Keratinocyte (primary cell): ENCODE data around the gene RTP5. TPM values are rescaled to one million over a fixed set of nuclear protein-coding genes. Genes with fewer than 3 reads are reported as not detected.

Experiments used
- DNase-seq: peaks from one replicate; pipeline ENCODE4 v3.0.0-alpha.2; 2011; ENCODE audit warnings: low read depth, missing footprints, low spot score
- FAIRE-seq: peaks from 2 replicates; lab custom pipeline; 2011; peaks lifted over from hg19 to GRCh38; lab: Jason Lieb, UNC
- H2AFZ ChIP-seq: 2 replicates; pipeline ENCODE4 v1.6.0; 2012; ENCODE audit warnings: low read length, control low read depth, inconsistent platforms; ENCODE audit not compliant: control insufficient read depth
- H3K27ac ChIP-seq: 2 replicates; pipeline ENCODE4 v1.5.1; 2011; ENCODE audit warnings: low read length; ENCODE audit not compliant: control insufficient read depth, insufficient read depth
- H3K27me3 ChIP-seq: 3 replicates; pipeline ENCODE4 v1.6.0; 2011; ENCODE audit warnings: low read length; ENCODE audit not compliant: control insufficient read depth, insufficient read depth; ENCODE audit errors: extremely low read depth
- H3K36me3 ChIP-seq, 2 experiments: 2 replicates in 1 of 2; 3 replicates in 1 of 2; pipeline ENCODE4 v1.5.1; 2011; ENCODE audit warnings: low read length in 2 of 2, mild to moderate bottlenecking in 1 of 2; ENCODE audit not compliant: control insufficient read depth in 2 of 2, insufficient read depth in 2 of 2; ENCODE audit errors: extremely low read depth in 1 of 2
- H3K4me1 ChIP-seq: 3 replicates; pipeline ENCODE4 v1.5.1; 2011; ENCODE audit warnings: low read length; ENCODE audit not compliant: control insufficient read depth, insufficient read depth; ENCODE audit errors: extremely low read depth
- H3K4me2 ChIP-seq: 3 replicates; pipeline ENCODE4 v1.6.0; 2011; ENCODE audit warnings: low read depth, low read length; ENCODE audit not compliant: control insufficient read depth, insufficient read depth; ENCODE audit errors: extremely low read depth
- H3K4me3 ChIP-seq, 3 experiments: fragments of 200-600 bp in 1 of 3; sonication (generic) in 1 of 3; 2 replicates in 2 of 3; 3 replicates in 1 of 3; pipeline ENCODE4 v1.5.1; 2011 to 2016; ENCODE audit warnings: low read length in 3 of 3, mild to moderate bottlenecking in 3 of 3, control low read depth in 2 of 3, inconsistent platforms in 1 of 3, low read depth in 1 of 3, mixed read lengths in 1 of 3, mixed run types in 1 of 3, moderate library complexity in 1 of 3; ENCODE audit not compliant: control insufficient read depth in 2 of 3, insufficient read depth in 2 of 3; ENCODE audit errors: extremely low read depth in 1 of 3
- H3K79me2 ChIP-seq: 2 replicates; pipeline ENCODE4 v1.6.0; 2012; ENCODE audit warnings: low read length; ENCODE audit not compliant: control insufficient read depth, insufficient read depth
- H3K9ac ChIP-seq: 3 replicates; pipeline ENCODE4 v1.6.0; 2011; ENCODE audit warnings: low read length; ENCODE audit not compliant: control insufficient read depth, insufficient read depth; ENCODE audit errors: extremely low read depth
- H3K9me1 ChIP-seq: 3 replicates; pipeline ENCODE4 v1.6.0; 2011; ENCODE audit warnings: low read length; ENCODE audit not compliant: control insufficient read depth, insufficient read depth; ENCODE audit errors: extremely low read depth
- H3K9me3 ChIP-seq: 2 replicates; pipeline ENCODE4 v1.5.1; 2012; ENCODE audit warnings: low read depth, low read length; ENCODE audit not compliant: control insufficient read depth
- H4K20me1 ChIP-seq: 3 replicates; pipeline ENCODE4 v1.6.0; 2011; ENCODE audit warnings: low read length; ENCODE audit not compliant: control insufficient read depth, insufficient read depth; ENCODE audit errors: extremely low read depth
- EZH2 ChIP-seq: IDR thresholded peaks from one replicate; pipeline ENCODE4 v1.6.1; 2012; ENCODE audit warnings: inconsistent platforms, mild to moderate bottlenecking, low read length, moderate library complexity
- dilution Hi-C: fragments of 300-500 bp; cut with MboI; formaldehyde crosslinking; loops from one replicate; pipeline ENCODE4 v1.7.0; 2020; ENCODE audit warnings: low sequenced_read_pairs; ENCODE audit not compliant: extremely low pct_ligation_motif_present
- polyA plus RNA-seq, 5 experiments: library from polyadenylated mRNA; depleted of rRNA in 3 of 5; stranded (reverse) in 3 of 5; stranded (forward) in 1 of 5; unstranded in 1 of 5; fragments of >200 nt; gene quantifications; 1 replicate in 1 of 5; 2 replicates in 3 of 5; 3 replicates in 1 of 5; pipeline versions ENCODE4 v1.2.1 to v1.2.3, GENCODE V29; 2011 to 2012; ENCODE audit warnings: missing spikeins in 2 of 5, low read depth in 1 of 5, low replicate concordance in 1 of 5
- TF ChIP-seq, protein P1 (sequence below), 3 experiments: IDR thresholded peaks in 1 of 3; conservative IDR thresholded peaks in 1 of 3; optimal IDR thresholded peaks in 1 of 3; 2 replicates in 2 of 3; 3 replicates in 1 of 3; pipeline versions ENCODE3 to v1.5.1; 2011; ENCODE audit warnings: low read length in 3 of 3, mild to moderate bottlenecking in 3 of 3, moderate library complexity in 2 of 3, control low read depth in 1 of 3, inconsistent platforms in 1 of 3; ENCODE audit not compliant: insufficient read depth in 2 of 3; ENCODE audit errors: extremely low read depth in 1 of 3

Gene RTP5
- polyA plus RNA-seq, 1 donor (not counting 4 experiments of a cell fraction or from before 2014, with no cell fraction given), result not detected

DNA sequence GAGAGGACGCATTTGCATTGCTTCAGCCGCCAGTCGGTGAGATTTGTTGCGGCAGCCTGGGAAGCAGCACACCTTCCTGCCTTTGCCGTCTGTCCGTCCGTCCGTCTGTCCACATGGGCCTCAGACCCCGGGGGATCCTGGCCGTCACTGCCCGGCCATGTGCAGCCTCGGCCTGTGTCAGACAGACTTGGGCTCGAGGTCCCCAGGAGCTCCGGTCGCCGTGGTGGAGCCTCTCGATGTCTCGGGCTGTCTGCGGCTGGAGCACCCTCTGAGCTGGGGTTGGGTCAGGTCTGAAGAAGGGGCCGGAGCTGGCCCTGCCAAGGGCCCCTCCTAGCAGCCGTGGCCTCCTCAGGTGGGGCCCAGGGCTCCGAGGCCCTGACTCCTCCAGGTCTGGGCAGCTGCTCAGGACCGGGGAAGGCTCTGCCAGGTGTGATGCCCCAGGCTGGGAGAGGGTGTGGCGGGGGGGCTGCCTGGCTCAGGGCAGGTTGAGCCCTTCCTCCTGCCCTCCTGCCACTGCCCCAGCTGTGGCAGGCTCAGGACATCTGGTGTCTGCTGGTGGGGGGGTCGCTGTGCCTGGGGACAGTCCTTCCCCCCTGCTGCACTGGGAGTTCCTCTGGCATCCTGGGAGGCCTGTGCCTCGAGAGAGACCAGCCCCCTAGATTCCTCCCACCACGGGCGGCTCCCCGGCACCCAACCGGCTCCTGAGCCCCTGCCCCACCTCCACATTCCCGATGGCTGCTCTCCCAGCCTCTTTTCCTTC lies 48.7 kb upstream of the RTP5 start:
- TF ChIP-seq, protein P1, sequence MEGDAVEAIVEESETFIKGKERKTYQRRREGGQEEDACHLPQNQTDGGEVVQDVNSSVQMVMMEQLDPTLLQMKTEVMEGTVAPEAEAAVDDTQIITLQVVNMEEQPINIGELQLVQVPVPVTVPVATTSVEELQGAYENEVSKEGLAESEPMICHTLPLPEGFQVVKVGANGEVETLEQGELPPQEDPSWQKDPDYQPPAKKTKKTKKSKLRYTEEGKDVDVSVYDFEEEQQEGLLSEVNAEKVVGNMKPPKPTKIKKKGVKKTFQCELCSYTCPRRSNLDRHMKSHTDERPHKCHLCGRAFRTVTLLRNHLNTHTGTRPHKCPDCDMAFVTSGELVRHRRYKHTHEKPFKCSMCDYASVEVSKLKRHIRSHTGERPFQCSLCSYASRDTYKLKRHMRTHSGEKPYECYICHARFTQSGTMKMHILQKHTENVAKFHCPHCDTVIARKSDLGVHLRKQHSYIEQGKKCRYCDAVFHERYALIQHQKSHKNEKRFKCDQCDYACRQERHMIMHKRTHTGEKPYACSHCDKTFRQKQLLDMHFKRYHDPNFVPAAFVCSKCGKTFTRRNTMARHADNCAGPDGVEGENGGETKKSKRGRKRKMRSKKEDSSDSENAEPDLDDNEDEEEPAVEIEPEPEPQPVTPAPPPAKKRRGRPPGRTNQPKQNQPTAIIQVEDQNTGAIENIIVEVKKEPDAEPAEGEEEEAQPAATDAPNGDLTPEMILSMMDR (optimal IDR thresholded peaks at IDR 0.05 in 1 of 3, IDR thresholded peaks at IDR 0.05 in 1 of 3, conservative IDR thresholded peaks at IDR 0.05 in 1 of 3; ENCODE audit: extremely low read depth in 1 of 3, insufficient read depth in 2 of 3, low read length in 3 of 3), result no peak
- no peak for TF ChIP-seq EZH2
- Histone ChIP-seq H3K4me3 (no peak overlapping the region), H3K27me3 (peaks cover 12% of the 10 kb centered on the region)

DNA sequence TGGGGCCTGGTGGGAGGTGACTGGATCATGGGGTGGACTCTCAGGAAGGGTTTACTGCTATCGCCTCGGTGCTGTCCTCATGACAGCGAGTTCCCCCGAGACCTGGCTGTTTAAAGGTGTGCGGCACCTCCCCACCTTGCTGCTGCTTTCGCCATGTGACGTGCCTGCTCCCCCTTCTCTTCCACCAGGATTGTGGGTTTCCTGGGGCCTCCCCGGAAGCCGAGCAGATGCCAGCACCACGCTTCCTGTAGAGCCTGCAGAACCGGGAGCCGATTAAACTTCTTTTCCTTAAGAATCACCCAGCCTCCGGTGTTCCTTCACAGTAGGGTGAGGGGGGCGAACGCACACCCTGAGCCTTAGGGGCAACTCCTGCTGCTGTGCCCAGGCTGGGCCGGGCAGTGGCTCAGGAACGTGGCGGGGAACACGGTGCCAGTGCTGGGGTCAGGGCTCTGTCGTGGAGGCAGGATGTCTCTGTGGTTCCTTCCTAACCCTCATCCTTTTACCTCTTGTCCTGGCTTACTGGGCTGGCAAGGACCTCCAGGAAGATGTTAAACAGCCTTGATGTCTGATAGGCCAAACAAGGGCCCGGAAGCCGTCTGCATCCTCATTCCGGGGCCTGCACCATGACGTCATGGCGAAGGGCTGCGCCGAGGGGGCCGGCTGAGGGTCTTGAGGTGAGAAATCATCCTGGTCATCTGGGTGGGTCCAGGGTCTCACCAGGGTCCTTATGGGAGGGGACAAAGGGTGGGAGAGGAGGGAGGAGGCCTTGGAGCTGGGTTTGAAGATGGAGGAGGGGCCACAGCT lies 47.9 kb upstream of the RTP5 start:
- FAIRE-seq (no peak), DNase-seq (no peak)
- no peak for TF ChIP-seq EZH2
- TF ChIP-seq, protein P1 (optimal IDR thresholded peaks at IDR 0.05 in 1 of 3, IDR thresholded peaks at IDR 0.05 in 1 of 3, conservative IDR thresholded peaks at IDR 0.05 in 1 of 3; ENCODE audit: extremely low read depth in 1 of 3, insufficient read depth in 2 of 3, low read length in 3 of 3), result no peak
- dilution Hi-C loops, result no loop called here
- Histone ChIP-seq H3K4me3 (no peak overlapping the region), H3K79me2 (no peaks in the 10 kb centered on the region), H4K20me1 (no peaks in the 10 kb centered on the region), H3K36me3 (no peaks in the 10 kb centered on the region), H3K9me1 (no peaks in the 10 kb centered on the region), H3K9me3 (no peaks in the 10 kb centered on the region), H3K4me1 (no peaks in the 10 kb centered on the region), H3K9ac (no peak overlapping the region), H3K4me2 (no peak overlapping the region), H3K27me3 (peaks cover 11% of the 10 kb centered on the region), H2AFZ (no peak overlapping the region), H3K27ac (no peak overlapping the region)

More for the DNA sequence above, 48.7 kb upstream of the RTP5 start:
- H3K4me1 ChIP-seq, result no peaks in the 10 kb centered on the region
- no peak for FAIRE-seq
- no peak overlapping the region for H2AFZ ChIP-seq
- no peak overlapping the region for H3K4me2 ChIP-seq
- no peak for DNase-seq
- no peaks in the 10 kb centered on the region for H3K79me2 ChIP-seq
- H3K9me3 ChIP-seq, result no peaks in the 10 kb centered on the region
- H3K9me1 ChIP-seq, result no peaks in the 10 kb centered on the region
- no peaks in the 10 kb centered on the region for H4K20me1 ChIP-seq
- no peaks in the 10 kb centered on the region for H3K36me3 ChIP-seq
- H3K27ac ChIP-seq, result no peak overlapping the region
- H3K9ac ChIP-seq, result no peak overlapping the region
- dilution Hi-C loops, result no loop called here
